ENCODE data around the gene C14orf39. TPM values are rescaled to one million over a fixed set of nuclear protein-coding genes. Genes with fewer than 3 reads are reported as not detected.
A peak's percentile ranks its signal among the peaks of the same experiment; 100 is the strongest.

Gene C14orf39
- total and polyA plus RNA-seq, 2 of the 8 experiments (the other 6 are each of a cell fraction or from before 2014, with no cell fraction given) = 0.18 to 1.2 TPM

- Histone ChIP-seq H3K4me3 (ENCODE audit: extremely low read depth in 1 of 4, insufficient read depth in 2 of 4, low read depth in 3 of 4, low read length in 4 of 4) (peak overlapping the region; percentile 35 to 71 (median 45)), H2AK5ac (ENCODE audit: low read depth, low read length) (no peak overlapping the region), H2BK12ac (ENCODE audit: low read depth, low read length) (no peak overlapping the region), H3K4me1 (replicated peaks in 1 of 4; ENCODE audit: control insufficient read depth in 3 of 4, insufficient read depth in 4 of 4, low read length in 3 of 4) (peaks cover 8 to 23% (median 14%) of the 10 kb centered on the region in 4 experiments), H3K4me2 (ENCODE audit: insufficient read depth in 1 of 2, low read depth in 2 of 2, low read length in 2 of 2) (peak overlapping the region; percentile 74 to 93), H3K9ac (replicated peaks in 1 of 4; ENCODE audit: extremely low read depth in 1 of 4, low read depth in 3 of 4, low read length in 3 of 4) (peak overlapping the region in 1 of 4 experiments; percentile 32; a peak in 2 of 7 replicates), H3K79me2 (ENCODE audit: control insufficient read depth in 1 of 2, insufficient read depth in 2 of 2, low read length in 2 of 2) (no peaks in the 10 kb centered on the region), H2BK5ac (ENCODE audit: low read depth, low read length) (no peak overlapping the region), H3K4ac (replicated peaks; ENCODE audit: insufficient read length, low read depth, low read length) (no peak overlapping the region), H2BK15ac (ENCODE audit: low read length) (no peak overlapping the region), H3K79me1 (ENCODE audit: low read depth, low read length) (no peaks in the 10 kb centered on the region), H3K27me3 (replicated peaks in 1 of 4; ENCODE audit: control insufficient read depth in 3 of 4, extremely low read depth in 1 of 4, insufficient read depth in 3 of 4, low read length in 3 of 4) (peaks cover 45 to 76% (median 67%) of the 10 kb centered on the region in 4 experiments), H4K91ac (replicated peaks; ENCODE audit: insufficient read length, low read length) (no peak overlapping the region), H2AFZ (ENCODE audit: low read length) (peak overlapping the region; percentile 37; the same call in 1 of the 2 replicates), H4K5ac (ENCODE audit: insufficient read length, low read depth, low read length) (no peak overlapping the region), H3K36me3 (ENCODE audit: control insufficient read depth in 2 of 4, insufficient read depth in 4 of 4, low read length in 3 of 4) (no peaks in the 10 kb centered on the region), H2BK120ac (replicated peaks; ENCODE audit: low read depth, low read length) (no peak overlapping the region), H3K23me2 (ENCODE audit: low read depth, low read length) (peaks cover 14% of the 10 kb centered on the region), H3K56ac (replicated peaks; ENCODE audit: insufficient read length, low read depth, low read length) (no peak overlapping the region), H3K9me3 (ENCODE audit: insufficient read depth in 2 of 2, low read depth in 1 of 2, low read length in 1 of 2) (no peaks in the 10 kb centered on the region), H3K27ac (ENCODE audit: low read depth, low read length) (no peak overlapping the region), H3K14ac (ENCODE audit: insufficient read length) (no peak overlapping the region), H4K20me1 (replicated peaks in 1 of 2; ENCODE audit: control insufficient read depth in 1 of 2, insufficient read depth in 2 of 2, low read length in 2 of 2) (peaks cover 0 to 9% of the 10 kb centered on the region in 2 experiments), H3K23ac (ENCODE audit: insufficient read length) (no peak overlapping the region), H4K8ac (ENCODE audit: extremely low read depth, insufficient read depth, low read length) (peak overlapping the region; percentile 72; the same call in 1 of the 2 replicates), H3K18ac (ENCODE audit: extremely low read depth, low read length) (peak overlapping the region; percentile 66; the same call in 1 of the 2 replicates), H2BK20ac (ENCODE audit: low read length) (no peak overlapping the region)
- ChIA-PET POLR2A (ENCODE audit: partially characterized antibody) (interaction anchor here (0.7 to 1.6 kb wide), 4 partner anchors 8 to 266 kb away, joined by 3 to 5 read pairs (median 3); partner anchors contain the start of gene PPM1A), CTCF (ENCODE audit: partially characterized antibody) (interaction anchor here (1.1 to 2.8 kb wide), 8 partner anchors 47 to 233 kb away, joined by 3 to 14 read pairs (median 6); no protein-coding TSS in a partner anchor)
- WGBS, 2 experiments (ENCODE audit: extremely low coverage in 1 of 2, insufficient coverage in 1 of 2, insufficient read length in 1 of 2, insufficient replicate concordance in 2 of 2, low coverage in 1 of 2, low lambda C conversion rate in 2 of 2, missing lambda C conversion rate in 1 of 2) = 1% methylated on average over 26 of the region's 79 CpGs; no CpG with 5 or more reads in 1 of the 2 experiments
- DNase-seq (ENCODE audit: low read depth in 1 of 2, low spot score in 2 of 2) (peak in 1 of 2 experiments; percentile 83), FAIRE-seq (no peak)
- TF ChIP-seq CREB1 (IDR thresholded peaks at IDR 0.05) = peak; percentile 53; the same call in 1 of the 2 replicates
- no peak for TF ChIP-seq ATF2 (IDR thresholded peaks at IDR 0.05; ENCODE audit: low read length)
- no peak for TF ChIP-seq MAFK (IDR thresholded peaks at IDR 0.05; ENCODE audit: low read depth, low read length)
- no peak for TF ChIP-seq NRF1 (IDR thresholded peaks at IDR 0.05; ENCODE audit: low read depth, low read length)
- no peak for TF ChIP-seq RFX5 (IDR thresholded peaks at IDR 0.05; ENCODE audit: borderline replicate concordance, low read depth, low read length)
- TF ChIP-seq ASH2L (IDR thresholded peaks at IDR 0.05; ENCODE audit: low read length) = peak; percentile 42
- TF ChIP-seq MAX (IDR thresholded peaks at IDR 0.05) = peak; percentile 75
- TF ChIP-seq RXRA (IDR thresholded peaks at IDR 0.05; ENCODE audit: insufficient read depth, low read depth, low read length) = no peak
- TF ChIP-seq POLR2AphosphoS5 (IDR thresholded peaks at IDR 0.05; ENCODE audit: low read depth, low read length) = no peak
- peak; percentile 67; the same call in 1 of the 2 replicates for TF ChIP-seq YY1 (IDR thresholded peaks at IDR 0.05; ENCODE audit: low read depth, low read length)
Observed at GRCh38 chr14:60514741-60515491, 29.1 kb upstream of the C14orf39 start.

Data from H1 (cell line).